ENCODE measurements around the gene NFATC1. TPM values are rescaled to one million over a fixed set of nuclear protein-coding genes. Genes with fewer than 3 reads are reported as not detected.
A peak's percentile ranks its signal among the peaks of the same experiment; 100 is the strongest.

The NFATC1 gene
- total RNA-seq, 2 donors from 2014 or later = 5.2 to 5.9 TPM

- DNase-seq = peak in 3 of 4 donors; percentile 15 to 43 (median 32)
These were observed 101.4 kb downstream of the NFATC1 start for GRCh38 chr18:79496978-79497637.

DNA sequence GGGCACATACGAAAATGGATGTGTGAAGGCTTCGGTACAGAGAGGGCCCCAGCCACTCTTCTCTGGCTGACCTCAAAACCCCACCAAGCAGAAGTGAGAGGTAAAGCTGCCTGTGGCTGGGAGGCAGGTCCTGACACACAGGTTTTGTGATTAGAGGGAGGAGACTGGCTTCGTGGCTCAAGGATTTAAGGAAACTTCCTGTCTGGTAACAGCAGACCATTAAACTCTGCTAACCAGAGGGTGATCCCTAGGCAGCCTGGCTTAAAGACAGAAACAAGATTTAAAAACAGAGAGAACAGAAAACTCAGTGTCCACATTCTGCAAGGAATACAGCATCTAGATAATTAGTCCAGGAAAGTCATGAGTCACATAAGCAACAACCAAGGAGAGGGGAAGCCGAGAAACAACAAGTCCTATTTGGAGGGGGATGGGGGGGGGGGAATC lies 101.9 kb downstream of the NFATC1 start:
- ATAC-seq = no peak
- TF ChIP-seq, protein P1, sequence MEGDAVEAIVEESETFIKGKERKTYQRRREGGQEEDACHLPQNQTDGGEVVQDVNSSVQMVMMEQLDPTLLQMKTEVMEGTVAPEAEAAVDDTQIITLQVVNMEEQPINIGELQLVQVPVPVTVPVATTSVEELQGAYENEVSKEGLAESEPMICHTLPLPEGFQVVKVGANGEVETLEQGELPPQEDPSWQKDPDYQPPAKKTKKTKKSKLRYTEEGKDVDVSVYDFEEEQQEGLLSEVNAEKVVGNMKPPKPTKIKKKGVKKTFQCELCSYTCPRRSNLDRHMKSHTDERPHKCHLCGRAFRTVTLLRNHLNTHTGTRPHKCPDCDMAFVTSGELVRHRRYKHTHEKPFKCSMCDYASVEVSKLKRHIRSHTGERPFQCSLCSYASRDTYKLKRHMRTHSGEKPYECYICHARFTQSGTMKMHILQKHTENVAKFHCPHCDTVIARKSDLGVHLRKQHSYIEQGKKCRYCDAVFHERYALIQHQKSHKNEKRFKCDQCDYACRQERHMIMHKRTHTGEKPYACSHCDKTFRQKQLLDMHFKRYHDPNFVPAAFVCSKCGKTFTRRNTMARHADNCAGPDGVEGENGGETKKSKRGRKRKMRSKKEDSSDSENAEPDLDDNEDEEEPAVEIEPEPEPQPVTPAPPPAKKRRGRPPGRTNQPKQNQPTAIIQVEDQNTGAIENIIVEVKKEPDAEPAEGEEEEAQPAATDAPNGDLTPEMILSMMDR (IDR thresholded peaks at IDR 0.05) = no peak
- no peak for TF ChIP-seq POLR2A (IDR thresholded peaks at IDR 0.05)
- Histone ChIP-seq H3K9me3 (peaks cover 0 to 11% (median 0%) of the 10 kb centered on the region in 3 donors), H3K4me1 (no peaks in the 10 kb centered on the region), H3K4me3 (no peak overlapping the region), H3K36me3 (replicated peaks in 1 of 2; ENCODE audit: insufficient read depth in 1 of 2, low read depth in 2 of 2) (no peaks in the 10 kb centered on the region), H3K27me3 (no peaks in the 10 kb centered on the region), H3K27ac (no peak overlapping the region)
- no peak for DNase-seq
- WGBS, 2 donors = 75 to 86% methylated on average over 4 of the region's 4 CpGs
- intact Hi-C loops (cut with DNase I) = no loop called here

More at GRCh38 chr18:79496978-79497637, 101.4 kb downstream of the NFATC1 start:
- whole genome bisulfite sequencing, 2 donors = 84 to 88% methylated on average over 16 to 22 of the region's 22 CpGs
- no peak for TF ChIP-seq POLR2A (IDR thresholded peaks at IDR 0.05)
- TF ChIP-seq, protein P1 (IDR thresholded peaks at IDR 0.05) = no peak
- Histone ChIP-seq H3K27ac (no peak overlapping the region), H3K4me1 (no peaks in the 10 kb centered on the region), H3K27me3 (no peaks in the 10 kb centered on the region), H3K36me3 (replicated peaks in 1 of 2; ENCODE audit: insufficient read depth in 1 of 2, low read depth in 2 of 2) (no peaks in the 10 kb centered on the region), H3K9me3 (peaks cover 0 to 11% (median 0%) of the 10 kb centered on the region in 3 donors), H3K4me3 (no peak overlapping the region)
- peak; percentile 48 for ATAC-seq
- intact Hi-C loops (cut with DNase I) = no loop called here

GRCh38 chr18:79498662-79499061 lies 102.9 kb downstream of the NFATC1 start:
- H3K9me3 ChIP-seq = peaks cover 0 to 11% (median 0%) of the 10 kb centered on the region in 3 donors
- DNase-seq = no peak
- ATAC-seq = no peak
- H3K27me3 ChIP-seq = no peaks in the 10 kb centered on the region
- no peaks in the 10 kb centered on the region for H3K4me1 ChIP-seq
- no peak overlapping the region for H3K27ac ChIP-seq
- no peaks in the 10 kb centered on the region for H3K36me3 ChIP-seq (replicated peaks in 1 of 2; ENCODE audit: insufficient read depth in 1 of 2, low read depth in 2 of 2)
- 89 to 94% methylated on average over 6 of the region's 6 CpGs for WGBS, 2 donors
- no peak overlapping the region for H3K4me3 ChIP-seq
- TF ChIP-seq, protein P1 (IDR thresholded peaks at IDR 0.05) = no peak
- no peak for TF ChIP-seq POLR2A (IDR thresholded peaks at IDR 0.05)
- intact Hi-C loops (cut with DNase I) = no loop called here

GRCh38 chr18:79501006-79501405 lies 105.3 kb downstream of the NFATC1 start:
- WGBS, 2 donors = 82 to 89% methylated on average over 4 of the region's 4 CpGs
- H3K4me1 ChIP-seq = no peaks in the 10 kb centered on the region
- ATAC-seq (no peak), DNase-seq (no peak)
- intact Hi-C loops (cut with DNase I) = no loop called here
- no peak overlapping the region for H3K4me3 ChIP-seq
- H3K9me3 ChIP-seq = peaks cover 0 to 11% (median 0%) of the 10 kb centered on the region in 3 donors
- H3K27ac ChIP-seq = no peak overlapping the region
- no peaks in the 10 kb centered on the region for H3K36me3 ChIP-seq (replicated peaks in 1 of 2; ENCODE audit: insufficient read depth in 1 of 2, low read depth in 2 of 2)
- TF ChIP-seq, protein P1 (IDR thresholded peaks at IDR 0.05) = no peak
- TF ChIP-seq POLR2A (IDR thresholded peaks at IDR 0.05) = no peak
- H3K27me3 ChIP-seq = no peaks in the 10 kb centered on the region

GRCh38 chr18:79502782-79503181 lies 107.1 kb downstream of the NFATC1 start:
- Histone ChIP-seq H3K9me3 (peaks cover 0 to 11% (median 0%) of the 10 kb centered on the region in 3 donors), H3K27me3 (no peaks in the 10 kb centered on the region), H3K36me3 (replicated peaks in 1 of 2; ENCODE audit: insufficient read depth in 1 of 2, low read depth in 2 of 2) (no peaks in the 10 kb centered on the region), H3K27ac (no peak overlapping the region), H3K4me1 (peaks cover 14% of the 10 kb centered on the region), H3K4me3 (no peak overlapping the region)
- intact Hi-C loops (cut with DNase I) = no loop called here
- 60 to 64% methylated on average over 4 of the region's 4 CpGs for WGBS, 2 donors
- TF ChIP-seq, protein P1 (IDR thresholded peaks at IDR 0.05) = no peak
- no peak for TF ChIP-seq POLR2A (IDR thresholded peaks at IDR 0.05)
- no peak for ATAC-seq
- DNase-seq = no peak
